Tibial nerve (tissue), 4 donors: ENCODE data around the gene FHAD1.

ENCODE experiments used
- CTCF ChIP-seq, 5 experiments: fragments of 200-600 bp in 3 of 5; fragments of 450-650 bp in 2 of 5; sonication (generic) in 3 of 5; IDR thresholded peaks; one replicate each; pipeline ENCODE4 v1.5.1; 2016 to 2019; ENCODE audit warnings: antibody characterized with exemption in 5 of 5, mild to moderate bottlenecking in 3 of 5, moderate library complexity in 2 of 5
- EP300 ChIP-seq, 2 donors: sonication (generic); formaldehyde crosslinking; IDR thresholded peaks; one replicate each; pipeline ENCODE4 v1.6.1; 2017; ENCODE audit warnings: antibody characterized with exemption in 2 of 2, mild to moderate bottlenecking in 1 of 2
- POLR2A ChIP-seq, 2 donors: fragments of 450-650 bp; IDR thresholded peaks; one replicate each; pipeline ENCODE4 v1.6.1; 2017; ENCODE audit warnings: antibody characterized with exemption in 2 of 2, mild to moderate bottlenecking in 2 of 2, moderate library complexity in 2 of 2

GRCh38 chr1:15283526-15283925 lies 36.5 kb downstream of the FHAD1 start:
- no peak for TF ChIP-seq CTCF (IDR thresholded peaks at IDR 0.05)
- no peak for TF ChIP-seq POLR2A (IDR thresholded peaks at IDR 0.05)
- no peak for TF ChIP-seq EP300 (IDR thresholded peaks at IDR 0.05)
